Mononuclear cell (primary cell): ENCODE measurements around the gene FRYL. TPM values are rescaled to one million over a fixed set of nuclear protein-coding genes. Genes with fewer than 3 reads are reported as not detected.

Experiments
- H3K27me3 ChIP-seq: 2 replicates; pipeline ENCODE4 v1.6.0; 2011; ENCODE audit warnings: low read length, control low read depth; ENCODE audit not compliant: insufficient read depth
- H3K4me1 ChIP-seq: 2 replicates; pipeline ENCODE4 v1.5.1; 2011; ENCODE audit warnings: mild to moderate bottlenecking, low read length, control low read depth; ENCODE audit not compliant: insufficient read depth
- H3K4me3 ChIP-seq: 2 replicates; pipeline ENCODE4 v1.5.1; 2011; ENCODE audit warnings: mild to moderate bottlenecking, low read length, moderate library complexity
- H3K9me3 ChIP-seq: 2 replicates; pipeline ENCODE4 v1.5.1; 2011; ENCODE audit warnings: low read depth, mild to moderate bottlenecking, control low read depth, low read length
- total RNA-seq: library from RNA; depleted of rRNA; stranded (reverse); fragments of >200 nt; gene quantifications from one replicate; pipeline ENCODE4 v1.2.3, GENCODE V29; 2012

Gene FRYL
- total RNA-seq, 1 donor = 97.3 TPM

DNA sequence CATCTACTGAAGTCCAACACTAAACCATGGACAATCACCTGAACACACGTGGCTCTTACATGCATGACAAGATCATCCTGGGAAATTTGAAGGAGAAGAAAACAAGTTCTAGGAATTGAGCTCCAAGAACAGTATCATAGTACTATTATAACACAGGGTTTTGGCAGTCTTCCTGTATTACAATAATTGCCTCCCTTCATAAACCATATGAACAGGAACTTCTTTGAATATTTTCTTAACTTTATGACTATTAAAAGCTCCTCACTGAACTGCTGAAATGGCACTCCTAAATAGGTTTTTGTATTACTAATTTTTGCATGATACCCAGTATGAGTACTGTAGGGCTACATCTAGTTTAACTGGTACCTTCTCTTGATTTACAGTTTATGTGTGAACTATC is 160.0 kb downstream of the FRYL start:
- Histone ChIP-seq H3K27me3 (no peaks in the 10 kb centered on the region), H3K9me3 (no peaks in the 10 kb centered on the region), H3K4me1 (no peaks in the 10 kb centered on the region), H3K4me3 (no peak overlapping the region)

DNA sequence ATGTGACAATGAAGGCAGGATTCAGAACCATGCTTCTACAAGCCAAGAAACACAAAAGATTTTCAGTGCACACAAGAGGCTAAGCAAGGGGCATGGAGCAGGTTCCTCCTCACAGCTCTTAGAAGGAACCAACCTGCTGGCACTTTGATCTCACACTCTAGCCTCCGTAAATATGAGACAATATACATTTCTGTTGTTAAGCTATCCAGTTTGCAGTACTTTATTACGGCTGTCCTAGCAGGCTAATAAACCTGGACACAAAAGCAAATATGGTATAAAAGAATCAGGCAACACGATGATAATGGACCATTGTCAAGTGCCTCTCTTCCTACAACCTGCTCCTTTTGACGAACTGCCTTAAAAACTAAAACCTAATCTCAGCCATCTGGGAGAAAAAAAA is 175.6 kb downstream of the FRYL start:
- Histone ChIP-seq H3K4me1 (no peaks in the 10 kb centered on the region), H3K9me3 (no peaks in the 10 kb centered on the region), H3K27me3 (no peaks in the 10 kb centered on the region), H3K4me3 (no peak overlapping the region)

DNA sequence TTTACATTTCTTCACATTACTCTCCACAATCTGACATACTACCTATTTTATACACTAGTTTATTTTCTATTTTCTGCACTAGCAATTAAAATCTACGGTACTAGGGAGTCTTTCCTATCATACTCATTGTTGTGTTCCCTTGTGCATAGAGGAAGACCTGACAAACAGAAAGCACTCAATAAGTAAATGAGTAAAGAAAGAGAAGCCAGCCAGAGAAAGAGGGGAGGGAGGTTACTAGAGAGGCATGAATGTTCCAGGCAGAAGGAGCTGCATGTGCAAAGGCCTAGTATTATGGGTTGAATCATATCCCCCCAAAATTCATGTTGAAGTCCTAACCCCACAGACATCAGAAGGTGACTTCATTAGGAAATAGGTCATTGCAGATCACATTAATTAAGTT is 176.0 kb downstream of the FRYL start:
- H3K4me1 ChIP-seq = no peaks in the 10 kb centered on the region
- H3K9me3 ChIP-seq = no peaks in the 10 kb centered on the region

DNA sequence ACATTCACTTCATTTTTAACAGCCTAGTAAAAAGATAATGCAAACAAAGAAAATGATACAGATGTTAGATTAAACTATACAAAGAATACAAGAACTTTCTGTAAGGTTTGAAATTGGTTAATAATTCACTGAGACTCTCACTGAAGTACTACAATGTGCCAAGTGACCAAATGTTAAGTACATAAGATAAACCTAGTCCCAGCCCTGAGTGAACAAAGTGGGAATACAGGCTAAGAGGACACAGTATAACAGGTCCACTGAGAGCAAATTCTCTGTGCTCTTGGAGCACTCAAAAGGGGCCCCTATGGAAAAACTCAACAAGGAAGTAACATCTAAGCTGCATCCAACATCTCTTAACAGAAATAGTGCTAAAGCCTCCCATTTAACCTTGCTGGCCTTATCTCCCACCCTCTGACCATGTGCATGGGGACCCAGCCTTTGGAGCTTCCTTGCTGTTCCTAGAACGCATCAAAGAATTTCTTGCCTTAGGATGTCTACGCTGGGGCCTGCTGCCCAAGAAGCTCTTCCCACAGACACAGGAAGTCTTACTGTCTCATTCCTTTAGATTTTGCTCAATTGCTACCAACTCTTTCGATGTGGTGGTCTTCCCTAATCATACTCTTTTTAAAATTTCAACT is 176.6 kb downstream of the FRYL start:
- H3K27me3 ChIP-seq = no peaks in the 10 kb centered on the region
- no peak overlapping the region for H3K4me3 ChIP-seq
- H3K4me1 ChIP-seq = no peaks in the 10 kb centered on the region
- H3K9me3 ChIP-seq = no peaks in the 10 kb centered on the region

More for the DNA sequence above, 176.0 kb downstream of the FRYL start:
- Histone ChIP-seq H3K4me3 (no peak overlapping the region), H3K27me3 (no peaks in the 10 kb centered on the region)

DNA sequence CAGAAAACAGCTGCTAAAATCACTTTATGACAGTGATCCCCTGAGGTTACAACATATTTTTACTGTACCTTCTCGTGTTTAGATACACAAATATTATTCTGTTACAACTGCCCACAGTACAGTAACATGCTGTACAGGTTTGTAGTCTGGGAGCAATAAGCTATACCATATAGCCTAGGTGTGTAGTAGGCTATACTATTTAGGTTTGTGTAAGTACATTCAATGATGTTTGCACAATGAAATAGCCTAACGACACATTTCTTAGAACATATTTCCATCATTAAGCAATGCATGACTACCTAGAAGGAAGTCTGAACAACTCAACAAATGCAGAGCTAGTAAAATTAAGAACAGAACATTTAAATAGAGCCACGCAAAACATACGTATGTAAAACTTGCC is 177.3 kb downstream of the FRYL start:
- Histone ChIP-seq H3K27me3 (no peaks in the 10 kb centered on the region), H3K4me3 (no peak overlapping the region), H3K4me1 (no peaks in the 10 kb centered on the region), H3K9me3 (no peaks in the 10 kb centered on the region)

DNA sequence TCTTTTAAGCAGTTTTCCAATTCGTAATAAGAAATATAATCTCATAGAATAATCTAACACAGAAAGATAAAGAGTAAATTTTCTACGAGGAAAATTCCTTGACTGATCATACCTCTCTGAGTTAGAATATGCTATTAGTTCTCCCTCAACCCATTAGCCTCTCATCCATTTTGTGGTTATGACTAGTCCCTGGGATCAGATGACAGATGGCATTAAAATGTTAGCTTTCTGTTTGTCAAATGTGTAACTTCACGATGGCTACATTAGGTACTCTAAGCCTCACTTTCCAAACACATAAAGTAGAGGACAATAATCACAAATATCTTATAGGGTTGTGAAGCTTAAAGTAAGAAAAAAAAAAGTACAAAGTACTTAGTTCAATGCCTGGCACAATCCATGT is 177.9 kb downstream of the FRYL start:
- H3K4me1 ChIP-seq = no peaks in the 10 kb centered on the region
- H3K4me3 ChIP-seq = no peak overlapping the region
- no peaks in the 10 kb centered on the region for H3K27me3 ChIP-seq
- no peaks in the 10 kb centered on the region for H3K9me3 ChIP-seq

GRCh38 chr4:48596336-48596735 is 183.7 kb downstream of the FRYL start:
- Histone ChIP-seq H3K4me1 (no peaks in the 10 kb centered on the region), H3K27me3 (no peaks in the 10 kb centered on the region), H3K4me3 (no peak overlapping the region), H3K9me3 (no peaks in the 10 kb centered on the region)

DNA sequence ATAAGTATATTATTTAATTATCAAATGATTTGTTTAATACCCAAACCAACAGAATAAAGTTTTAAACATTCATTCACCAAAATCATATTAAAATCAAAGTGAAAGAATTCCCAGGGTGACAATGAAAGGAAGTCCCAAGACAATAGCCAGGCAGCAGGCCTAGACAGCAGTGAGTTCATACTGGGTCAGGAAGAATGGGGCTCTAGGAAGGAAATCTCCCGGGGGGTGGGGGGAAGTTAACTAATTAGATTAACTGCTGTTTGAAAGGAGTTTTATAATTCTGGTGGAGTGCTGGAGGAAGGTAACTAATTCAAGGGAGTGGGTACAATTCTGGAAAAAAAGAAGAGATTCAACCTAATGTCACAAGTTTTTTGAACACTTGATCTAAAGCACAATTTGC is 185.9 kb downstream of the FRYL start:
- Histone ChIP-seq H3K9me3 (no peaks in the 10 kb centered on the region), H3K27me3 (no peaks in the 10 kb centered on the region), H3K4me3 (no peak overlapping the region), H3K4me1 (no peaks in the 10 kb centered on the region)

- H3K4me3 ChIP-seq = no peak overlapping the region
- H3K27me3 ChIP-seq = no peaks in the 10 kb centered on the region
- no peaks in the 10 kb centered on the region for H3K9me3 ChIP-seq
- H3K4me1 ChIP-seq = peaks cover 10% of the 10 kb centered on the region
These were observed 188.7 kb downstream of the FRYL start for GRCh38 chr4:48591372-48591771.

- H3K4me1 ChIP-seq = peaks cover 10% of the 10 kb centered on the region
- no peak overlapping the region for H3K4me3 ChIP-seq
- H3K27me3 ChIP-seq = no peaks in the 10 kb centered on the region
- no peaks in the 10 kb centered on the region for H3K9me3 ChIP-seq
These were observed 189.2 kb downstream of the FRYL start for GRCh38 chr4:48590884-48591283.

GRCh38 chr4:48589098-48589445 is 191.0 kb downstream of the FRYL start:
- Histone ChIP-seq H3K4me1 (peaks cover 10% of the 10 kb centered on the region), H3K9me3 (no peaks in the 10 kb centered on the region), H3K4me3 (no peak overlapping the region), H3K27me3 (no peaks in the 10 kb centered on the region)

GRCh38 chr4:48588230-48589097 is 191.6 kb downstream of the FRYL start:
- Histone ChIP-seq H3K4me3 (no peak overlapping the region), H3K9me3 (no peaks in the 10 kb centered on the region), H3K27me3 (no peaks in the 10 kb centered on the region), H3K4me1 (peaks cover 10% of the 10 kb centered on the region)

DNA sequence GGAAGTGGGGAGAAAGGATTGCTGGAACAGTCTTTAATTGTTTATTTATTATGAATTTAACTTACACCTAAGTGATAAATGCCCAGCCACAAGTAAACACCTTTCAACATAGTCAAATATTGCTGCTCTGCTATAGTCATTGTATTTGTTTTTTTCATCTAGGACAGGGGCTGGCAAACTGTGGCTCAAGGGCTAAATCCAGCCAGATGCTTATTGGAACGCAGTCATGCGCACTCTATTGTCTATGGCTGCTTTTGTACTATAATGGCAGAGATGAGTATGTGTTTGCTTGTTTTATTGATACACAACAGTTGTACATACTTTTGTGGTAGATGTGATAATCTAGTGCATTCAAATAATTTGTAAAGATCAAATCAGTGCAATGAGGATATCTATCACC is 194.7 kb downstream of the FRYL start:
- H3K27me3 ChIP-seq = no peaks in the 10 kb centered on the region
- H3K4me3 ChIP-seq = no peak overlapping the region
- no peaks in the 10 kb centered on the region for H3K9me3 ChIP-seq
- H3K4me1 ChIP-seq = peaks cover 10% of the 10 kb centered on the region

DNA sequence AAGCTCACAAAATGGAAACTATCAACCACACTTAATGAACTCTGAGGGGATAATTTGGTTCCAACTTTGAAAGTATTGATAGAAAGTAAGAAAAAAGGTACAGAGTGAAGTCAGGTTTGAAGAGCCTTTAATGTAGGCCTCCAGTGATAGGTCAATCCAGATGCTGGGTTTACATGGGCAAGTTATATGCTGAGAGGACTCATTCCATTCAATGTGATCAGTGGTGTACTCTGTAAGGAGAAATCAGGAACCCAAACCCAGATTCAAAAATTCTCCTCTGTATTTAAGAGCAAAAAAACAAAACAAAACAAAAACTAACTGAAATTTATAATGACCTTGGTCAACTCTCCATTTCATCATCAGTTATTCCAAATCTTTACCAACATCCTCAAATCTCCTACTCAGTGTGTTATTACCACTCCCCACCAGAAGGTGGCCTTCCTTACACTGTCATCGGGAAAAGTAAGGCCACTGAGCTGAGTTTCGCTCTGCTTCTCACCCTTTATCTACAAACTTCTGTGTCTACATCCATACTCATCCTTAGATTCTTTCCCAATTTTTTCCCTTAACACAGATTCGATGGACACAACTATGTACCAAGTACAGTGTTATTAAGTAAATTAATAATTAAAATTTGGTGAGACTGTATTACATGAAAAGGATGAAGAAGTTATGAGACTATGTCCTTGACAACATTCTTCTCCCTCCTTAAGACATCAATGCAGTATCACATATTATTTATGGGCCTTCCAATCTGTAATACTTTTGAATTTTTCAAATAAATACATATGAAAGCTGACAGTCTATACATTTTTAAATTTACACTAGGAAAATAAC is 201.7 kb downstream of the FRYL start:
- Histone ChIP-seq H3K4me3 (no peak overlapping the region), H3K9me3 (no peaks in the 10 kb centered on the region), H3K4me1 (no peaks in the 10 kb centered on the region), H3K27me3 (no peaks in the 10 kb centered on the region)

DNA sequence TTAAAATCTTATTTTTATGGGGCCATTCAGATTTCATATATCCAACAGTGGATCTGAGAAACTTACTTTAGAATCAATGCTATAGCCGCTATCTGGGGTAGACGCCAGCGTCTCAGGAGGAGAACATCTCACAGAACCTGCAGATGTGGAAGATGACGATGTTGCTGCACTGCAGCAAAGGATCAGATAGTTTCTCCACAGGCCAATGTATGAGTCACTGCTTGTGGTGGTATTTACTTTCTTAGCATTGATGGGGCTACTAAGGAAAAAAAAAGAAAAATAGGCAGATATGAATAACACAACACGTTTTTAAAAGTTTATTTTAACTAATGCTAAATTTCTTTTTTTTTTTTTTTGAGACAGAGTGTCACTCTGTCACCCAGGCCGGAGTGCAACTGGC is 204.1 kb downstream of the FRYL start:
- Histone ChIP-seq H3K4me1 (no peaks in the 10 kb centered on the region), H3K27me3 (no peaks in the 10 kb centered on the region), H3K4me3 (no peak overlapping the region), H3K9me3 (no peaks in the 10 kb centered on the region)
